Suprapubic skin (tissue), 4 donors: Measurements from ENCODE around the gene SSH3.

Experiments used
- EP300 ChIP-seq: sonication (generic); formaldehyde crosslinking; IDR thresholded peaks from one replicate; pipeline ENCODE4 v1.6.1; 2017; ENCODE audit warnings: antibody characterized with exemption
- POLR2A ChIP-seq, 2 donors: fragments of 450-650 bp; IDR thresholded peaks; one replicate each; pipeline ENCODE4 v1.6.1; 2017; ENCODE audit warnings: antibody characterized with exemption in 2 of 2, mild to moderate bottlenecking in 2 of 2, moderate library complexity in 2 of 2
- POLR2AphosphoS5 ChIP-seq, 3 donors: sonication (generic); formaldehyde crosslinking; IDR thresholded peaks; one replicate each; pipeline ENCODE4 v1.6.1; 2017; ENCODE audit warnings: antibody characterized with exemption in 3 of 3
- TF ChIP-seq, protein P1 (sequence below), 2 donors: fragments of 200-600 bp in 1 of 2; fragments of 450-650 bp in 1 of 2; sonication (generic) in 1 of 2; IDR thresholded peaks; one replicate each; pipeline ENCODE4 v1.5.1; 2016 to 2019; ENCODE audit warnings: antibody characterized with exemption in 2 of 2, mild to moderate bottlenecking in 1 of 2, moderate library complexity in 1 of 2

DNA sequence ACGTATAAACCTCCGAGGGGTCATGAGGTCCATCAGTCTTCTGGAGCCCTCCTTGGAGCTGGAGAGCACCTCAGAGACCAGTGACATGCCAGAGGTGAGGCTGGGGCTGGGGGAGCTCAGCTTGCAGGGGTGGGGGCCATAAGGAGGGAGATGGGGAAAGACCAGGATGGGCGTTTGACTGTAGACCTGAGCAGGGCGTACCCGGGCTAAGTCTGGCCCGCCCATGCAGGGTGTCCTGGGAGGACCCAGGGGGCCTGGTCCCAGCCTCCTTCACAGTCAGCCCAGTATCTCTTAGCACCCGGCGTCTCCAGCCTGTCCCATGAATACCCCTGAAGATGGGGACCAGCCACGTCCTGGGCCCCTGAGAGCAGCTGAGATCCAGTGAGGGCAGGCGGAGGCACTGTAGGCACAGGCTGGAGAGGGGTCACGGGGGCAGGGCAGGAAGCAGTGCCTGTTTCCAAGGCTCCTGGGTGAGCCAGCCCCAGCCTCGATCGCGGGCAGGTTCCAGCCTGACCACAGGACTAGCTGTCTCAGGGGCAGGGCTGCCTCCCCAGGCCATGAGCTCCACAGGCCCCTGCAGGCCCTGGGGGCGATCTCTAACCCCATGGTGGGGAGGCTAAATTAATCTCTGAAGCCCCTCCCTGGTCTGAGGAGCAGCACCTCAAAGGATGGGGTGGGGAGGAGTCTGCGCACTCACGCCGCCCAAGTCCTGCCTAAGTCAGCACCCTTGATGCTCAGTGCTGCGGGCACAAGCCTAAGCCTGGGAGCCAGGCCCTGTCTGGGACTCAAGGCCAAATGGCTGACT is 7.1 kb downstream of the SSH3 start:
- TF ChIP-seq, protein P1, sequence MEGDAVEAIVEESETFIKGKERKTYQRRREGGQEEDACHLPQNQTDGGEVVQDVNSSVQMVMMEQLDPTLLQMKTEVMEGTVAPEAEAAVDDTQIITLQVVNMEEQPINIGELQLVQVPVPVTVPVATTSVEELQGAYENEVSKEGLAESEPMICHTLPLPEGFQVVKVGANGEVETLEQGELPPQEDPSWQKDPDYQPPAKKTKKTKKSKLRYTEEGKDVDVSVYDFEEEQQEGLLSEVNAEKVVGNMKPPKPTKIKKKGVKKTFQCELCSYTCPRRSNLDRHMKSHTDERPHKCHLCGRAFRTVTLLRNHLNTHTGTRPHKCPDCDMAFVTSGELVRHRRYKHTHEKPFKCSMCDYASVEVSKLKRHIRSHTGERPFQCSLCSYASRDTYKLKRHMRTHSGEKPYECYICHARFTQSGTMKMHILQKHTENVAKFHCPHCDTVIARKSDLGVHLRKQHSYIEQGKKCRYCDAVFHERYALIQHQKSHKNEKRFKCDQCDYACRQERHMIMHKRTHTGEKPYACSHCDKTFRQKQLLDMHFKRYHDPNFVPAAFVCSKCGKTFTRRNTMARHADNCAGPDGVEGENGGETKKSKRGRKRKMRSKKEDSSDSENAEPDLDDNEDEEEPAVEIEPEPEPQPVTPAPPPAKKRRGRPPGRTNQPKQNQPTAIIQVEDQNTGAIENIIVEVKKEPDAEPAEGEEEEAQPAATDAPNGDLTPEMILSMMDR (IDR thresholded peaks at IDR 0.05): no peak
- no peak for TF ChIP-seq POLR2AphosphoS5 (IDR thresholded peaks at IDR 0.05)
- TF ChIP-seq EP300: no peak
- TF ChIP-seq POLR2A (IDR thresholded peaks at IDR 0.05): no peak
